CD4-positive, alpha-beta T cell (primary cell): ENCODE data around the gene NAA25. TPM values are rescaled to one million over a fixed set of nuclear protein-coding genes. Genes with fewer than 3 reads are reported as not detected.

Experiments used
- ATAC-seq: fragments of 200-7000 bp; cut with Tn5 transposase; one replicate; pipeline ENCODE4 v1.10.0; 2022; ENCODE audit warnings: mild to moderate bottlenecking; ENCODE audit not compliant: poor library complexity
- CTCF ChIA-PET: fragments of 350-600 bp; sonication (Branson Sonifier 250); formaldehyde crosslinking; loops from one replicate; lab custom pipeline; 2021; ENCODE audit warnings: antibody characterized with exemption, inconsistent platforms; lab: Charles Lee
- POLR2A ChIA-PET: fragments of 350-600 bp; sonication (Branson Sonifier 250); formaldehyde crosslinking; loops from one replicate; lab custom pipeline; 2021; ENCODE audit warnings: antibody characterized with exemption, inconsistent platforms; lab: Charles Lee
- DNase-seq, 14 experiments: peaks; one replicate each; pipeline ENCODE4 v3.0.0-alpha.2; 2013 to 2020; ENCODE audit warnings: mixed read lengths in 2 of 14
- H3K27ac ChIP-seq, 2 donors: one replicate each; pipeline versions ENCODE4 v1.5.1 to v1.7.0; 2013; ENCODE audit warnings: low read length in 2 of 2, low read depth in 1 of 2, mild to moderate bottlenecking in 1 of 2
- H3K27me3 ChIP-seq, 2 experiments: 1 replicate in 1 of 2; 2 replicates in 1 of 2; pipeline versions ENCODE4 v1.6.1 to v1.7.0; 2013; ENCODE audit warnings: low read length in 2 of 2, control low read depth in 1 of 2, mild to moderate bottlenecking in 1 of 2, moderate library complexity in 1 of 2; ENCODE audit not compliant: insufficient read depth in 2 of 2, control insufficient read depth in 1 of 2
- H3K36me3 ChIP-seq: one replicate; pipeline ENCODE4 v1.6.1; 2013; ENCODE audit warnings: low read length, control low read depth; ENCODE audit not compliant: insufficient read depth
- H3K4me1 ChIP-seq: one replicate; pipeline ENCODE4 v1.6.1; 2013; ENCODE audit warnings: low read length, control low read depth; ENCODE audit not compliant: insufficient read depth
- H3K4me3 ChIP-seq: one replicate; pipeline ENCODE4 v1.5.1; 2013; ENCODE audit warnings: mild to moderate bottlenecking, low read length, moderate library complexity
- H3K9me3 ChIP-seq, 2 experiments: 1 replicate in 1 of 2; 2 replicates in 1 of 2; pipeline versions ENCODE4 v1.6.1 to v1.7.0; 2013; ENCODE audit warnings: low read length in 2 of 2, mild to moderate bottlenecking in 2 of 2, control low read depth in 1 of 2, moderate library complexity in 1 of 2; ENCODE audit not compliant: control insufficient read depth in 1 of 2, insufficient read depth in 1 of 2
- H3K27ac Mint-ChIP-seq: one replicate; pipeline ENCODE4 v1.8.0; 2020; ENCODE audit warnings: mixed read lengths
- H3K27me3 Mint-ChIP-seq: one replicate; pipeline ENCODE4 v1.8.0; 2021; ENCODE audit warnings: mixed read lengths
- H3K36me3 Mint-ChIP-seq: one replicate; pipeline ENCODE4 v1.8.0; 2021; ENCODE audit warnings: low read depth, mixed read lengths
- H3K4me1 Mint-ChIP-seq: one replicate; pipeline ENCODE4 v1.8.0; 2021; ENCODE audit warnings: low read depth, mixed read lengths
- H3K4me3 Mint-ChIP-seq: one replicate; pipeline ENCODE4 v1.8.0; 2020; ENCODE audit warnings: mild to moderate bottlenecking, mixed read lengths
- H3K9me3 Mint-ChIP-seq: one replicate; pipeline ENCODE4 v1.8.0; 2020; ENCODE audit warnings: mixed read lengths
- intact Hi-C, 2 experiments: fragments of 100-400 bp; cut with DNase I in 1 of 2; cut with micrococcal nuclease in 1 of 2; formaldehyde crosslinking; loops; one replicate each; pipeline versions ENCODE4 v1.15.1 to v1.9.0; 2023 to 2025; cut with DNase I, micrococcal nuclease
- total RNA-seq, 174 experiments: library from RNA in 2 of 174; stranded (reverse) in 2 of 174; gene quantifications; one replicate each; pipeline ENCODE4 v1.2.3 and lab custom pipeline; 2021 to 2026
- TF ChIP-seq, protein P1 (sequence below): fragments of 200-600 bp; IDR thresholded peaks from one replicate; pipeline ENCODE4 v1.8.0; 2022; ENCODE audit warnings: antibody characterized with exemption, mild to moderate bottlenecking

NAA25 gene
- total RNA-seq, 2 experiments from 2014 or later, result 31.1 to 34.6 TPM

DNA sequence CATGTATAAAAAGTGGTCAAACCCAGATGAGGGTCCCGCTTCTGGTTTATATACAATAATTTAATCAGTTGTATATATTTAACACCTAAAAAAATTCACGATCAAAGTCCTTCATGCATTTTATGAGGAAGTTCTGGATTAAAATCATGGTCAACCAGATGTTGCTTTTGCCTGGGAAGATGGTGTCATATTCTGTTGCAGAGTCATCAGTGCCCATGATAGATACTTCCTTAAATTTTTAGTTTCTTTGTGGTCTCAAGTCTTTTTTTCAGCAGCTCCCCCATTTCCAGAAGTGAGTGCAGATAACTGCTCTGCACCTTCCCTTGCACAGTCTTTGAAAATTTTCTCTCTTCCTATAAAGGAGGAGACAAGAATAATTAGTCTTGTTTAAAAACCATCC is 79.3 kb downstream of the NAA25 start:
- Histone ChIP-seq H3K27ac (no peak overlapping the region), H3K36me3 (peaks cover 46% of the 10 kb centered on the region), H3K9me3 (no peaks in the 10 kb centered on the region), H3K4me1 (peaks cover 5% of the 10 kb centered on the region), H3K4me3 (no peak overlapping the region), H3K27me3 (no peaks in the 10 kb centered on the region)
- Mint-ChIP-seq H3K27me3 (no peaks in the 10 kb centered on the region), H3K9me3 (no peaks in the 10 kb centered on the region), H3K27ac (peak overlapping the region; percentile 65), H3K4me3 (no peak overlapping the region), H3K4me1 (peaks cover 33% of the 10 kb centered on the region), H3K36me3 (peaks cover 80% of the 10 kb centered on the region)
- ATAC-seq (no peak), DNase-seq (no peak)
- TF ChIP-seq, protein P1, sequence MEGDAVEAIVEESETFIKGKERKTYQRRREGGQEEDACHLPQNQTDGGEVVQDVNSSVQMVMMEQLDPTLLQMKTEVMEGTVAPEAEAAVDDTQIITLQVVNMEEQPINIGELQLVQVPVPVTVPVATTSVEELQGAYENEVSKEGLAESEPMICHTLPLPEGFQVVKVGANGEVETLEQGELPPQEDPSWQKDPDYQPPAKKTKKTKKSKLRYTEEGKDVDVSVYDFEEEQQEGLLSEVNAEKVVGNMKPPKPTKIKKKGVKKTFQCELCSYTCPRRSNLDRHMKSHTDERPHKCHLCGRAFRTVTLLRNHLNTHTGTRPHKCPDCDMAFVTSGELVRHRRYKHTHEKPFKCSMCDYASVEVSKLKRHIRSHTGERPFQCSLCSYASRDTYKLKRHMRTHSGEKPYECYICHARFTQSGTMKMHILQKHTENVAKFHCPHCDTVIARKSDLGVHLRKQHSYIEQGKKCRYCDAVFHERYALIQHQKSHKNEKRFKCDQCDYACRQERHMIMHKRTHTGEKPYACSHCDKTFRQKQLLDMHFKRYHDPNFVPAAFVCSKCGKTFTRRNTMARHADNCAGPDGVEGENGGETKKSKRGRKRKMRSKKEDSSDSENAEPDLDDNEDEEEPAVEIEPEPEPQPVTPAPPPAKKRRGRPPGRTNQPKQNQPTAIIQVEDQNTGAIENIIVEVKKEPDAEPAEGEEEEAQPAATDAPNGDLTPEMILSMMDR, result no peak
- CTCF ChIA-PET, result no interaction called here
- intact Hi-C loops, result no loop called here
- POLR2A ChIA-PET, result interaction anchor here (0.6 to 2.2 kb wide), 2 partner anchors 9 to 16 kb away, joined by 3 to 11 read pairs; partner anchors contain the start of genes ERP29 and TMEM116

DNA sequence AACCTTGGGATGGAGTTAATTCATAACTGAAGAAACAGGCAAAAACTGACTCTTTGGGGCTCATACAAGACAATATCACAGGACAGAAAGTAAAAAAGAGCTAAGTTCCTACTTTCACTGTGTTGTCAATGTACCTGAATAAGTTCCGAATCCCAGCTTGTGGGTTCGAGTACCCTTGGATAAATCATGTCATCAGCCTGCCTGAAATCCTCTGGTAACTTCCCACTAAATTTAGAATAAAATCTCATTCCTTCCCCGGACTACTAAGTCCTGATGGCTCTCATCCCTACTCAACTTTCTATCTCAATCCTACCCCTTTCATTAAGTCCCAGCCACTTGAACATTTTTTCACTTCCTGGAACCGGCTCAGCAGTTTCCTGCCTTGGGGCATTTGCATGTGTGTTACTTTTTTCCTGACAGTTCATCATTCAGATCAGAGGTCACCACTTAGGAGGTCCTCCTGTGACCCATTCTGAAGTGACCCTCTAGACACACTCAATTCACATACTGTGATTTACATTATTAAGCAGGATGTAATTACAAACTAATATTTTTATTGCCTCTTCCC is 82.7 kb downstream of the NAA25 start:
- CTCF ChIA-PET, result interaction anchor here (1.1 kb wide), 1 partner anchor 12 kb away, joined by 5 read pairs; the partner anchor contains the start of genes ERP29 and TMEM116
- TF ChIP-seq, protein P1, result no peak

DNA sequence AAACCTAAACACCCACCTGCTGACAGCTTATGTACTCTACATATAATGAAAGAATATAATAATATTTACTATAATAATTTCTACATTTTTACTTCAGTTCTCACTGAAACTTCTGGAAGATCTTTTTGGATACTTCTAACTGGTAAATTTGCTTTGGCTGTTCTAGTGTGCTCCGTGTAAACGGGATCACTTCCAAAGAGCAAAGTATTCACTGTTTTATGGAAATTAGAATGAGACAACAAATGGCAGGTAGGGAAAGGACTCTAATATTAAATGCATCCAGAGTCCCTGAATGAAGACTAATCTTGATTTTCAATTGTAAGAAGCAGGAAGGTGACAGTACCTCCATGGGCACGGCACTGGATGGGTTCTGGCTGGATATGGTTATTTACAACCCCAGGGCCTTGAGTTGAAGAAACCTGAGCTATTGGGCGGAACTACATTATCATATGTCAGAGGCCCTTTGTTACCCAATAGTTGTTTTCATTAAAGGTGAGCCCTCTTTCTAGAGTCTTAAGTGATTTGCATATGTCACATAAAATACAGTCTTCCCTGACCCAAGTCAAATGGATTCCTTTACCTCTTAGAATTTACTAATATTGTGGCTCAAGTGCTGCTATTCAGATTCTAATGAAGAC is 84.7 kb downstream of the NAA25 start:
- Histone ChIP-seq H3K4me3 (no peak overlapping the region), H3K9me3 (no peaks in the 10 kb centered on the region), H3K27me3 (no peaks in the 10 kb centered on the region), H3K27ac (no peak overlapping the region), H3K36me3 (peaks cover 62% of the 10 kb centered on the region), H3K4me1 (peaks cover 20% of the 10 kb centered on the region)
- Mint-ChIP-seq H3K4me1 (peaks cover 42% of the 10 kb centered on the region), H3K4me3 (no peak overlapping the region), H3K9me3 (no peaks in the 10 kb centered on the region), H3K36me3 (peaks cover 91% of the 10 kb centered on the region), H3K27ac (peak overlapping the region; percentile 29), H3K27me3 (no peaks in the 10 kb centered on the region)
- ATAC-seq (no peak), DNase-seq (no peak)
- ChIA-PET POLR2A (interaction anchor here (1.0 to 2.1 kb wide), 5 partner anchors 10 to 182 kb away, joined by 3 to 17 read pairs (median 4); partner anchors contain the start of genes ERP29, MAPKAPK5, TMEM116 and TRAFD1), CTCF (interaction anchor here (1.0 kb wide), 1 partner anchor 79 kb away, joined by 3 read pairs; no protein-coding TSS in a partner anchor)
- intact Hi-C loops, result no loop called here
- TF ChIP-seq, protein P1, result no peak

More for the DNA sequence above, 82.7 kb downstream of the NAA25 start:
- Mint-ChIP-seq H3K27ac (peak overlapping the region; percentile 67), H3K4me3 (no peak overlapping the region), H3K4me1 (peaks cover 31% of the 10 kb centered on the region), H3K27me3 (no peaks in the 10 kb centered on the region), H3K36me3 (peaks cover 85% of the 10 kb centered on the region), H3K9me3 (no peaks in the 10 kb centered on the region)
- Histone ChIP-seq H3K9me3 (no peaks in the 10 kb centered on the region), H3K27me3 (no peaks in the 10 kb centered on the region), H3K36me3 (peaks cover 57% of the 10 kb centered on the region), H3K27ac (peak overlapping the region in 1 of 2 donors; percentile 2), H3K4me3 (no peak overlapping the region), H3K4me1 (peaks cover 5% of the 10 kb centered on the region)
- DNase-seq (peak in 1 of 14 experiments; percentile 9), ATAC-seq (no peak)
- POLR2A ChIA-PET, result interaction anchor here (0.9 kb wide), 1 partner anchor 13 kb away, joined by 3 read pairs; the partner anchor contains the start of genes ERP29 and TMEM116
- intact Hi-C loops, result no loop called here
